H1 (cell line): ENCODE data around the gene SPOCK1. TPM values are rescaled to one million over a fixed set of nuclear protein-coding genes. Genes with fewer than 3 reads are reported as not detected.

Experiments used
- CTCF ChIA-PET: fragments of 300-600 bp; sonication (Branson Sonifier 250); formaldehyde crosslinking; loops from one replicate; lab custom pipeline; 2021; ENCODE audit not compliant: partially characterized antibody; lab: Charles Lee
- POLR2A ChIA-PET: fragments of 300-600 bp; sonication (Branson Sonifier 250); formaldehyde crosslinking; loops from one replicate; lab custom pipeline; 2021; ENCODE audit warnings: inconsistent platforms; ENCODE audit not compliant: partially characterized antibody; lab: Charles Lee
- DNase-seq, 2 experiments: peaks; one replicate each; pipeline versions ENCODE4 v3.0.0 to v3.0.0-alpha.2; 2010 to 2022; ENCODE audit warnings: low spot score in 2 of 2, low read depth in 1 of 2, mixed read lengths in 1 of 2
- FAIRE-seq: peaks from 2 replicates; lab custom pipeline; 2011; peaks lifted over from hg19 to GRCh38; lab: Jason Lieb, UNC
- H2AFZ ChIP-seq: 2 replicates; pipeline ENCODE4 v1.8.1; 2012; ENCODE audit warnings: low read length, inconsistent platforms
- H2AK5ac ChIP-seq: 2 replicates; pipeline ENCODE4 v1.6.1; 2013; ENCODE audit warnings: low read depth, low read length
- H2BK120ac ChIP-seq: replicated peaks from 2 replicates; pipeline ENCODE3; 2013; ENCODE audit warnings: low read depth, low read length, inconsistent platforms
- H2BK12ac ChIP-seq: 2 replicates; pipeline ENCODE4 v1.6.1; 2013; ENCODE audit warnings: low read depth, low read length
- H2BK15ac ChIP-seq: 2 replicates; pipeline ENCODE4 v1.6.1; 2013; ENCODE audit warnings: low read length
- H2BK20ac ChIP-seq: 2 replicates; pipeline ENCODE4 v1.6.1; 2013; ENCODE audit warnings: low read length
- H2BK5ac ChIP-seq: 2 replicates; pipeline ENCODE4 v1.6.1; 2013; ENCODE audit warnings: low read depth, low read length
- H3K14ac ChIP-seq: 2 replicates; pipeline ENCODE4 v1.6.1; 2013; ENCODE audit warnings: inconsistent platforms; ENCODE audit not compliant: insufficient read length
- H3K18ac ChIP-seq: 2 replicates; pipeline ENCODE4 v1.6.1; 2013; ENCODE audit warnings: low read length; ENCODE audit errors: extremely low read depth
- H3K23ac ChIP-seq: 2 replicates; pipeline ENCODE4 v1.6.1; 2013; ENCODE audit warnings: inconsistent platforms; ENCODE audit not compliant: insufficient read length
- H3K23me2 ChIP-seq: 2 replicates; pipeline ENCODE4 v1.6.1; 2013; ENCODE audit warnings: low read depth, low read length
- H3K27ac ChIP-seq: 2 replicates; pipeline ENCODE4 v1.6.1; 2011; ENCODE audit warnings: low read depth, low read length, inconsistent platforms
- H3K27me3 ChIP-seq, 4 experiments: replicated peaks in 1 of 4; 1 replicate in 1 of 4; 2 replicates in 3 of 4; pipeline versions ENCODE4 v1.6.1 to v1.8.1; 2011 to 2013; ENCODE audit warnings: low read length in 3 of 4, mild to moderate bottlenecking in 3 of 4, inconsistent platforms in 2 of 4, mixed read lengths in 2 of 4, moderate library complexity in 1 of 4; ENCODE audit not compliant: control insufficient read depth in 3 of 4, insufficient read depth in 3 of 4; ENCODE audit errors: extremely low read depth in 1 of 4
- H3K36me3 ChIP-seq, 4 experiments: 2 replicates each; pipeline versions ENCODE4 v1.6.1 to v1.8.1; 2011 to 2013; ENCODE audit warnings: mild to moderate bottlenecking in 4 of 4, low read length in 3 of 4, moderate library complexity in 2 of 4, control low read depth in 1 of 4, inconsistent platforms in 1 of 4; ENCODE audit not compliant: insufficient read depth in 4 of 4, control insufficient read depth in 2 of 4
- H3K4ac ChIP-seq: replicated peaks from 2 replicates; pipeline ENCODE3; 2013; ENCODE audit warnings: low read length, low read depth, mixed read lengths, inconsistent platforms; ENCODE audit not compliant: insufficient read length
- H3K4me1 ChIP-seq, 4 experiments: replicated peaks in 1 of 4; 1 replicate in 1 of 4; 2 replicates in 3 of 4; pipeline versions ENCODE4 v1.6.1 to v1.8.1; 2011 to 2013; ENCODE audit warnings: low read length in 3 of 4, inconsistent platforms in 2 of 4, mixed read lengths in 1 of 4; ENCODE audit not compliant: insufficient read depth in 4 of 4, control insufficient read depth in 3 of 4
- H3K4me2 ChIP-seq, 2 experiments: 2 replicates each; pipeline versions ENCODE4 v1.6.1 to v1.8.1; 2011 to 2013; ENCODE audit warnings: low read depth in 2 of 2, low read length in 2 of 2, control low read depth in 1 of 2, inconsistent platforms in 1 of 2, mild to moderate bottlenecking in 1 of 2; ENCODE audit not compliant: insufficient read depth in 1 of 2
- H3K4me3 ChIP-seq, 4 experiments: fragments of 200-600, 300-600 bp in 1 of 4; sonication (generic), shearing (Covaris generic), sonication (Bioruptor Twin) in 1 of 4; 2 replicates each; pipeline versions ENCODE4 v1.5.1 to v1.8.1; 2011 to 2016; ENCODE audit warnings: low read length in 4 of 4, low read depth in 3 of 4, control low read depth in 2 of 4, inconsistent platforms in 2 of 4, mild to moderate bottlenecking in 2 of 4, mixed read lengths in 1 of 4, moderate library complexity in 1 of 4; ENCODE audit not compliant: insufficient read depth in 2 of 4; ENCODE audit errors: extremely low read depth in 1 of 4
- H3K56ac ChIP-seq: replicated peaks from 2 replicates; pipeline ENCODE3; 2013; ENCODE audit warnings: low read depth, mild to moderate bottlenecking, mixed read lengths, low read length, inconsistent platforms; ENCODE audit not compliant: insufficient read length
- H3K79me1 ChIP-seq: 2 replicates; pipeline ENCODE4 v1.6.1; 2013; ENCODE audit warnings: low read depth, low read length, control low read depth
- H3K79me2 ChIP-seq, 2 experiments: 2 replicates each; pipeline versions ENCODE4 v1.6.1 to v1.8.1; 2012 to 2013; ENCODE audit warnings: low read length in 2 of 2, mild to moderate bottlenecking in 2 of 2, inconsistent platforms in 1 of 2; ENCODE audit not compliant: insufficient read depth in 2 of 2, control insufficient read depth in 1 of 2
- H3K9ac ChIP-seq, 4 experiments: replicated peaks in 1 of 4; 1 replicate in 1 of 4; 2 replicates in 3 of 4; pipeline versions ENCODE4 v1.6.1 to v1.8.1; 2011 to 2013; ENCODE audit warnings: low read depth in 3 of 4, low read length in 3 of 4, control low read depth in 2 of 4, mild to moderate bottlenecking in 2 of 4, moderate library complexity in 2 of 4, inconsistent platforms in 1 of 4; ENCODE audit errors: extremely low read depth in 1 of 4
- H3K9me3 ChIP-seq, 2 experiments: 2 replicates each; pipeline versions ENCODE4 v1.6.1 to v1.8.1; 2012 to 2013; ENCODE audit warnings: mild to moderate bottlenecking in 2 of 2, moderate library complexity in 2 of 2, control low read depth in 1 of 2, inconsistent platforms in 1 of 2, low read depth in 1 of 2, low read length in 1 of 2, mixed read lengths in 1 of 2; ENCODE audit not compliant: insufficient read depth in 2 of 2
- H4K20me1 ChIP-seq, 2 experiments: replicated peaks in 1 of 2; 2 replicates each; pipeline versions ENCODE3 to v1.8.1; 2011 to 2013; ENCODE audit warnings: inconsistent platforms in 2 of 2, low read length in 2 of 2, mild to moderate bottlenecking in 1 of 2; ENCODE audit not compliant: insufficient read depth in 2 of 2, control insufficient read depth in 1 of 2
- H4K5ac ChIP-seq: 2 replicates; pipeline ENCODE4 v1.6.1; 2013; ENCODE audit warnings: low read length, low read depth, mixed read lengths, inconsistent platforms; ENCODE audit not compliant: insufficient read length
- H4K8ac ChIP-seq: 2 replicates; pipeline ENCODE4 v1.8.0; 2013; ENCODE audit warnings: mild to moderate bottlenecking, moderate library complexity, low read length, inconsistent platforms; ENCODE audit not compliant: insufficient read depth; ENCODE audit errors: extremely low read depth
- H4K91ac ChIP-seq: replicated peaks from 2 replicates; pipeline ENCODE3; 2013; ENCODE audit warnings: low read length, mixed read lengths, inconsistent platforms; ENCODE audit not compliant: insufficient read length
- ASH2L ChIP-seq: fragments of 200-600, 300-600 bp; sonication (generic); IDR thresholded peaks from one replicate; pipeline ENCODE4 v1.7.1; 2017; ENCODE audit warnings: low read length
- ATF2 ChIP-seq: IDR thresholded peaks from 2 replicates; pipeline ENCODE4 v1.6.1; 2012; ENCODE audit warnings: low read length, inconsistent platforms
- HDAC6 ChIP-seq: IDR thresholded peaks from one replicate; pipeline ENCODE4 v1.7.1; 2012; ENCODE audit warnings: low read depth, mild to moderate bottlenecking, inconsistent platforms, low read length, moderate library complexity
- RAD21 ChIP-seq, 2 experiments: IDR thresholded peaks in 1 of 2; conservative IDR thresholded peaks in 1 of 2; 2 replicates each; pipeline ENCODE4 v1.6.1; 2011; ENCODE audit warnings: low read depth in 2 of 2, low read length in 2 of 2, improper control_type of control experiment in 1 of 2, inconsistent platforms in 1 of 2, mild to moderate bottlenecking in 1 of 2, moderate library complexity in 1 of 2
- SRF ChIP-seq: IDR thresholded peaks from 2 replicates; pipeline ENCODE4 v1.6.1; 2011; ENCODE audit warnings: mild to moderate bottlenecking, low read depth, low read length, moderate library complexity
- WGBS, 2 experiments: shearing (Covaris generic) in 1 of 2; methylation state at CpG; one replicate each; pipeline versions ENCODE4 v1.1.6 to v1.1.7; 2013 to 2015; ENCODE audit warnings: low lambda C conversion rate in 2 of 2, mixed read lengths in 2 of 2, inconsistent platforms in 1 of 2, low coverage in 1 of 2, missing lambda C conversion rate in 1 of 2; ENCODE audit not compliant: insufficient replicate concordance in 2 of 2, insufficient coverage in 1 of 2, insufficient read length in 1 of 2; ENCODE audit errors: extremely low coverage in 1 of 2, missing lambda C conversion rate in 1 of 2; 5-methylcytosine and 5-hydroxymethylcytosine counted together
- polyA plus RNA-seq, 7 experiments: library from polyadenylated mRNA; depleted of rRNA in 3 of 7; stranded (reverse) in 5 of 7; unstranded in 2 of 7; fragments of >200 nt in 5 of 7; fragments of 200-250 nt in 2 of 7; gene quantifications; 1 replicate in 5 of 7; 2 replicates in 1 of 7; 4 replicates in 1 of 7; pipeline versions ENCODE4 v1.2.1 to v1.2.3, GENCODE V29; 2011 to 2013; ENCODE audit warnings: missing spikeins in 2 of 7, mixed read lengths in 2 of 7
- total RNA-seq: library from RNA; stranded (reverse); fragmentation: NEBNext Ultra II Directional; extraction: Animal tissue kit (Norgen Biotek cat#: 25700); gene quantifications from 2 replicates; pipeline ENCODE4 v1.2.1, GENCODE V29; 2021

SPOCK1 gene
- total and polyA plus RNA-seq, 2 of the 8 experiments (the other 6 are each of a cell fraction or from before 2014, with no cell fraction given) = 6.9 to 18.1 TPM

DNA sequence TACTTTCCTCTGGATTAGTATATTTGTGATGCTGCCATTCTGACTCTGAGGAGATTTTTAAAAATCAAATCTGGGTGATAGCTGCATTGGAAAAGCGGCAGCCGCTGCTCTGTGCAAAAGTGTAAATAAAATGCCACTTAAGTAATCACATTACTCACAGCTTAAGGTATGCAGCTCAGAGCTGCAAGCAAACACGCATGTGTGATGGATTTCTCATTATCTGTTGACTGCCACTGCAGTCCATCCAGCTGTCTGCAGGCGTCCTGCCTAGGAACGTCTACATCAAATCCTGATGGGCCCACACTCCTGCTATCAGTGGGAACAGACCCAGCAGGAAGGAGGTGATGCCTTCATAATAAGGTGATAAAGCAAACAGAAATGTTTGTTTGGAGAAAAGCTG, 216.9 kb downstream of the SPOCK1 start:
- Histone ChIP-seq H2AK5ac (no peak overlapping the region), H4K20me1 (no peaks in the 10 kb centered on the region), H3K4ac (no peak overlapping the region), H2BK20ac (no peak overlapping the region), H3K9ac (no peak overlapping the region), H3K56ac (no peak overlapping the region), H3K23me2 (no peaks in the 10 kb centered on the region), H2BK5ac (no peak overlapping the region), H3K4me3 (no peak overlapping the region), H3K4me2 (no peak overlapping the region), H2BK15ac (no peak overlapping the region), H2BK12ac (no peak overlapping the region), H3K23ac (no peak overlapping the region), H3K9me3 (no peaks in the 10 kb centered on the region), H3K18ac (no peak overlapping the region), H4K91ac (no peak overlapping the region), H4K5ac (no peak overlapping the region), H3K14ac (no peak overlapping the region), H3K36me3 (no peaks in the 10 kb centered on the region), H3K79me2 (no peaks in the 10 kb centered on the region), H3K79me1 (no peaks in the 10 kb centered on the region), H2BK120ac (no peak overlapping the region), H3K27me3 (no peaks in the 10 kb centered on the region), H3K4me1 (no peaks in the 10 kb centered on the region), H3K27ac (no peak overlapping the region), H4K8ac (no peak overlapping the region), H2AFZ (no peak overlapping the region)
- ChIA-PET CTCF (interaction anchor here (0.8 kb wide), 1 partner anchor 10 kb away, joined by 3 read pairs; no protein-coding TSS in a partner anchor), POLR2A (no interaction called here)
- TF ChIP-seq SRF (no peak), RAD21 (IDR thresholded peaks at IDR 0.05 in 1 of 2, conservative IDR thresholded peaks at IDR 0.05 in 1 of 2; ENCODE audit: low read depth in 2 of 2, low read length in 2 of 2) (no peak), ASH2L (no peak), ATF2 (no peak), HDAC6 (no peak)
- DNase-seq (no peak), FAIRE-seq (no peak)
- 90% methylated on average over 5 of the region's 5 CpGs; no CpG with 5 or more reads in 1 of the 2 experiments for WGBS, 2 experiments
